PC-3 (cell line): ENCODE data around the gene MID1. TPM values are rescaled to one million over a fixed set of nuclear protein-coding genes. Genes with fewer than 3 reads are reported as not detected.

Experiments
- ATAC-seq: fragments of 200-7000 bp; cut with Tn5 transposase; 2 replicates; pipeline ENCODE4 v1.9.1; 2020; ENCODE audit warnings: mild to moderate bottlenecking, moderate library complexity
- BruUV-seq: library from RNA; stranded (reverse); fragments of 400-500 nt; replicated peaks from 2 replicates; lab custom pipeline; 2021; lab: Mats Ljungman, UMichigan
- CTCF ChIA-PET: fragments of 300-600 bp; sonication (Branson Sonifier 250); formaldehyde crosslinking; loops from one replicate; lab custom pipeline; 2022; ENCODE audit warnings: antibody characterized with exemption; lab: Charles Lee
- POLR2A ChIA-PET: fragments of 300-600 bp; sonication (Branson Sonifier 250); formaldehyde crosslinking; loops from one replicate; lab custom pipeline; 2022; ENCODE audit warnings: antibody characterized with exemption; ENCODE audit not compliant: unreplicated experiment; lab: Charles Lee
- DNase-seq: peaks from one replicate; pipeline ENCODE4 v3.0.0-alpha.2; 2015
- H2AFZ ChIP-seq: fragments of 300-600 bp; sonication (generic); 2 replicates; pipeline ENCODE4 v1.6.0; 2016; ENCODE audit warnings: antibody characterized with exemption, low read length
- H3F3A ChIP-seq: fragments of 300-600 bp; sonication (generic); one replicate; pipeline ENCODE4 v1.6.0; 2017; ENCODE audit warnings: antibody characterized with exemption, low read length, control low read depth, mild to moderate bottlenecking; ENCODE audit not compliant: unreplicated experiment
- H3K27ac ChIP-seq: fragments of 300-600 bp; sonication (generic); 2 replicates; pipeline ENCODE4 v1.5.1; 2016; ENCODE audit warnings: mild to moderate bottlenecking, low read length
- H3K27me3 ChIP-seq: fragments of 300-600 bp; sonication (generic); 2 replicates; pipeline ENCODE4 v1.6.1; 2016; ENCODE audit warnings: low read length, mixed read lengths
- H3K36me3 ChIP-seq: fragments of 300-600 bp; sonication (generic); 2 replicates; pipeline ENCODE4 v1.6.1; 2016; ENCODE audit warnings: low read depth, mixed run types, low read length, mixed read lengths
- H3K4me1 ChIP-seq: fragments of 300-600 bp; sonication (generic); 2 replicates; pipeline ENCODE4 v1.5.1; 2016; ENCODE audit warnings: low read length; ENCODE audit not compliant: insufficient read depth
- H3K4me2 ChIP-seq: fragments of 300-600 bp; sonication (generic); 2 replicates; pipeline ENCODE4 v1.6.0; 2016; ENCODE audit warnings: low read length
- H3K4me3 ChIP-seq: fragments of 300-600 bp; sonication (generic); 2 replicates; pipeline ENCODE4 v1.5.1; 2016; ENCODE audit warnings: mild to moderate bottlenecking, low read length, mixed read lengths
- H3K79me2 ChIP-seq: fragments of 300-600 bp; sonication (generic); 2 replicates; pipeline ENCODE4 v1.6.1; 2017; ENCODE audit warnings: low read length, mixed read lengths
- H3K9ac ChIP-seq: fragments of 300-600 bp; sonication (generic); 2 replicates; pipeline ENCODE4 v1.6.0; 2016; ENCODE audit warnings: mild to moderate bottlenecking, low read length
- H3K9me2 ChIP-seq: fragments of 300-600 bp; sonication (generic); replicated peaks from 2 replicates; pipeline ENCODE4 v1.6.1; 2016; ENCODE audit warnings: mixed run types, low read length, mixed read lengths
- H3K9me3 ChIP-seq: fragments of 300-600 bp; sonication (generic); 2 replicates; pipeline ENCODE4 v1.6.1; 2016; ENCODE audit warnings: low read length, mixed read lengths
- H4K20me1 ChIP-seq: fragments of 300-600 bp; sonication (generic); 2 replicates; pipeline ENCODE4 v1.6.1; 2016; ENCODE audit warnings: low read length, mixed read lengths
- EZH2 ChIP-seq: fragments of 300-600 bp; sonication (generic); IDR thresholded peaks from one replicate; pipeline ENCODE4 v1.6.1; 2017; ENCODE audit warnings: antibody characterized with exemption, mild to moderate bottlenecking, low read length; ENCODE audit not compliant: unreplicated experiment
- EZH2phosphoT487 ChIP-seq: fragments of 300-600 bp; sonication (generic); IDR thresholded peaks from 2 replicates; pipeline ENCODE4 v1.6.1; 2018; ENCODE audit warnings: mild to moderate bottlenecking, antibody characterized with exemption, low read length, borderline replicate concordance
- intact Hi-C: fragments of 100-400 bp; cut with micrococcal nuclease; formaldehyde crosslinking; loops from 2 replicates; pipeline ENCODE4 v1.9.0; 2023
- total RNA-seq: library from RNA; depleted of rRNA; stranded (reverse); fragments of >200 nt; gene quantifications from 2 replicates; pipeline ENCODE4 v1.2.3, GENCODE V29; 2014
- TF ChIP-seq, protein P1 (sequence below): fragments of 300-600 bp; sonication (generic); conservative IDR thresholded peaks from 2 replicates; pipeline ENCODE4 v1.5.1; 2017; ENCODE audit warnings: antibody characterized with exemption, low read depth, mild to moderate bottlenecking, low read length

Gene MID1
- total RNA-seq, 1 experiment from 2014 or later, result 21.9 TPM

- no peaks in the 10 kb centered on the region for H3K27me3 ChIP-seq
- H3K27ac ChIP-seq, result no peak overlapping the region
- H3K9ac ChIP-seq, result no peak overlapping the region
- no peaks in the 10 kb centered on the region for H3K4me1 ChIP-seq
- no peaks in the 10 kb centered on the region for H3K9me3 ChIP-seq
- BruUV-seq, result no TSS peak
- ChIA-PET POLR2A (no interaction called here), CTCF (no interaction called here)
- H3K4me3 ChIP-seq, result no peak overlapping the region
- H3K9me2 ChIP-seq, result no peaks in the 10 kb centered on the region
- no peak for ATAC-seq
- no peaks in the 10 kb centered on the region for H3F3A ChIP-seq
- H2AFZ ChIP-seq, result no peak overlapping the region
- TF ChIP-seq, protein P1, sequence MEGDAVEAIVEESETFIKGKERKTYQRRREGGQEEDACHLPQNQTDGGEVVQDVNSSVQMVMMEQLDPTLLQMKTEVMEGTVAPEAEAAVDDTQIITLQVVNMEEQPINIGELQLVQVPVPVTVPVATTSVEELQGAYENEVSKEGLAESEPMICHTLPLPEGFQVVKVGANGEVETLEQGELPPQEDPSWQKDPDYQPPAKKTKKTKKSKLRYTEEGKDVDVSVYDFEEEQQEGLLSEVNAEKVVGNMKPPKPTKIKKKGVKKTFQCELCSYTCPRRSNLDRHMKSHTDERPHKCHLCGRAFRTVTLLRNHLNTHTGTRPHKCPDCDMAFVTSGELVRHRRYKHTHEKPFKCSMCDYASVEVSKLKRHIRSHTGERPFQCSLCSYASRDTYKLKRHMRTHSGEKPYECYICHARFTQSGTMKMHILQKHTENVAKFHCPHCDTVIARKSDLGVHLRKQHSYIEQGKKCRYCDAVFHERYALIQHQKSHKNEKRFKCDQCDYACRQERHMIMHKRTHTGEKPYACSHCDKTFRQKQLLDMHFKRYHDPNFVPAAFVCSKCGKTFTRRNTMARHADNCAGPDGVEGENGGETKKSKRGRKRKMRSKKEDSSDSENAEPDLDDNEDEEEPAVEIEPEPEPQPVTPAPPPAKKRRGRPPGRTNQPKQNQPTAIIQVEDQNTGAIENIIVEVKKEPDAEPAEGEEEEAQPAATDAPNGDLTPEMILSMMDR, result no peak
- TF ChIP-seq EZH2 (no peak), EZH2phosphoT487 (no peak)
- H3K79me2 ChIP-seq, result no peaks in the 10 kb centered on the region
- no peaks in the 10 kb centered on the region for H3K36me3 ChIP-seq
- no peak for DNase-seq
- no peaks in the 10 kb centered on the region for H4K20me1 ChIP-seq
- intact Hi-C loops, result no loop called here
- no peak overlapping the region for H3K4me2 ChIP-seq
These were observed 35.8 kb upstream of the MID1 start for GRCh38 chrX:10656214-10656613.

GRCh38 chrX:10654960-10655359 lies 34.6 kb upstream of the MID1 start:
- POLR2A ChIA-PET, result no interaction called here
- Histone ChIP-seq H2AFZ (no peak overlapping the region), H3K4me2 (no peak overlapping the region), H3K9ac (no peak overlapping the region), H3K9me2 (no peaks in the 10 kb centered on the region), H4K20me1 (no peaks in the 10 kb centered on the region), H3K27ac (no peak overlapping the region), H3K79me2 (no peaks in the 10 kb centered on the region), H3F3A (no peaks in the 10 kb centered on the region), H3K27me3 (no peaks in the 10 kb centered on the region), H3K9me3 (no peaks in the 10 kb centered on the region), H3K4me3 (no peak overlapping the region), H3K36me3 (no peaks in the 10 kb centered on the region), H3K4me1 (no peaks in the 10 kb centered on the region)
- CTCF ChIA-PET, result no interaction called here
- intact Hi-C loops, result no loop called here
- DNase-seq, result no peak
- TF ChIP-seq, protein P1, result no peak
- TF ChIP-seq EZH2, result no peak
- no peak for TF ChIP-seq EZH2phosphoT487
- no peak for ATAC-seq
- no TSS peak for BruUV-seq

- ATAC-seq, result no peak
- Histone ChIP-seq H2AFZ (no peak overlapping the region), H3K4me3 (no peak overlapping the region), H4K20me1 (no peaks in the 10 kb centered on the region), H3K9me3 (no peaks in the 10 kb centered on the region), H3K36me3 (no peaks in the 10 kb centered on the region), H3K27ac (no peak overlapping the region), H3K9ac (no peak overlapping the region), H3F3A (no peaks in the 10 kb centered on the region), H3K79me2 (no peaks in the 10 kb centered on the region), H3K27me3 (no peaks in the 10 kb centered on the region), H3K9me2 (no peaks in the 10 kb centered on the region), H3K4me2 (no peak overlapping the region), H3K4me1 (no peaks in the 10 kb centered on the region)
- POLR2A ChIA-PET, result no interaction called here
- DNase-seq, result no peak
- TF ChIP-seq EZH2phosphoT487 (no peak), EZH2 (no peak)
- no TSS peak for BruUV-seq
- intact Hi-C loops, result no loop called here
- CTCF ChIA-PET, result no interaction called here
These were observed 32.9 kb upstream of the MID1 start for GRCh38 chrX:10653302-10653701.
